Caco-2 (cell line): ENCODE data around the gene BOD1. TPM values are rescaled to one million over a fixed set of nuclear protein-coding genes. Genes with fewer than 3 reads are reported as not detected.

ENCODE experiments used
- BruUV-seq: library from RNA; stranded (reverse); fragments of 400-500 nt; replicated peaks from 2 replicates; lab custom pipeline; 2021; lab: Mats Ljungman, UMichigan
- CTCF ChIA-PET: fragments of 300-600 bp; sonication (Branson Sonifier 250); formaldehyde crosslinking; loops from one replicate; lab custom pipeline; 2022; ENCODE audit warnings: antibody characterized with exemption; lab: Charles Lee
- POLR2A ChIA-PET: fragments of 300-600 bp; sonication (Branson Sonifier 250); formaldehyde crosslinking; loops from one replicate; lab custom pipeline; 2022; ENCODE audit warnings: antibody characterized with exemption; lab: Charles Lee
- DNase-seq, 2 experiments: peaks; one replicate each; pipeline versions ENCODE4 v3.0.0 to v3.0.0-alpha.2; 2020 to 2022
- H3K27me3 ChIP-seq: replicated peaks from 2 replicates; pipeline ENCODE4 v1.6.0; 2011; ENCODE audit warnings: low read length; ENCODE audit not compliant: control insufficient read depth, insufficient read depth
- H3K36me3 ChIP-seq: 2 replicates; pipeline ENCODE4 v1.5.1; 2011; ENCODE audit warnings: low read length; ENCODE audit not compliant: control insufficient read depth, insufficient read depth
- H3K4me1 ChIP-seq: fragments of 250-450 bp; sonication (Bioruptor Pico); 2 replicates; pipeline ENCODE4 v1.5.1; 2020; ENCODE audit warnings: mild to moderate bottlenecking
- H3K4me3 ChIP-seq: 2 replicates; pipeline ENCODE4 v1.5.1; 2011; ENCODE audit warnings: low read depth, mild to moderate bottlenecking, control low read depth, low read length
- H3K9me3 ChIP-seq: fragments of 250-450 bp; sonication (Bioruptor Pico); 2 replicates; pipeline ENCODE4 v1.5.1; 2020; ENCODE audit warnings: mild to moderate bottlenecking, moderate library complexity
- H3K27ac Mint-ChIP-seq: one replicate; pipeline ENCODE4 v1.8.0; 2022; ENCODE audit warnings: mixed read lengths; ENCODE audit not compliant: unreplicated experiment
- H3K27me3 Mint-ChIP-seq: one replicate; pipeline ENCODE4 v1.8.0; 2022; ENCODE audit warnings: mixed read lengths; ENCODE audit not compliant: insufficient read depth, unreplicated experiment
- H3K36me3 Mint-ChIP-seq: one replicate; pipeline ENCODE4 v1.8.0; 2022; ENCODE audit warnings: mild to moderate bottlenecking, mixed read lengths; ENCODE audit not compliant: insufficient read depth, unreplicated experiment
- H3K4me1 Mint-ChIP-seq: one replicate; pipeline ENCODE4 v1.8.0; 2022; ENCODE audit warnings: low read depth, mixed read lengths; ENCODE audit not compliant: unreplicated experiment
- H3K4me3 Mint-ChIP-seq: one replicate; pipeline ENCODE4 v1.8.0; 2022; ENCODE audit warnings: mild to moderate bottlenecking, moderate library complexity, mixed read lengths; ENCODE audit not compliant: unreplicated experiment
- H3K9me3 Mint-ChIP-seq: one replicate; pipeline ENCODE4 v1.8.0; 2022; ENCODE audit warnings: mixed read lengths; ENCODE audit not compliant: unreplicated experiment
- CTCF ChIP-seq, 2 experiments: fragments of 200-600 bp in 1 of 2; IDR thresholded peaks; 1 replicate in 1 of 2; 2 replicates in 1 of 2; pipeline versions ENCODE4 v1.5.1 to v1.8.0; 2011 to 2022; ENCODE audit warnings: antibody characterized with exemption in 1 of 2, control low read depth in 1 of 2, inconsistent platforms in 1 of 2, low read depth in 1 of 2, low read length in 1 of 2, mild to moderate bottlenecking in 1 of 2, moderate library complexity in 1 of 2; ENCODE audit not compliant: insufficient read depth in 1 of 2, severe bottlenecking in 1 of 2, unreplicated experiment in 1 of 2
- intact Hi-C: fragments of 100-400 bp; cut with micrococcal nuclease; formaldehyde crosslinking; loops from one replicate; pipeline ENCODE4 v1.10.0; 2022; ENCODE audit not compliant: unreplicated experiment
- total RNA-seq: library from RNA; stranded (reverse); gene quantifications from 2 replicates; pipeline ENCODE4 v1.2.3, GENCODE V29; 2022

BOD1 gene
- total RNA-seq, 1 experiment from 2014 or later = 120 TPM

DNA sequence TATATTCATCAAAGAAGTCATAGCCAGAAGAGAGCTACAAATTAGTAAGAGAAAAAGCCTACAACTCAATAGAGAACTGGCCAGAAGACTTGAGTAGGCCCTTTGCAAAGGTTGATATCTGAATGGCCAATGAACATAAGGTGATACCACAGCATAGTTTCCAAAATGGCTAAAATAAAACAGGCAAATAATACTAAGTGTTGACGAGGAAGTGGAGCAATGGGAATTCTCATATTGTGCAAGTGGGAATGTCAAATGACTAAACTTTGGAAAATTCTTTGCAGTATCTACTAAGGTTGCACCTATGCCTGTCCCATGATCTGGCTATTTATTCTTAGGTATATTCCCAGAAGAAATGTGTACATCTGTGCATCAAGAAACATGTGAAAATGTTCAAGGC lies 48.3 kb downstream of the BOD1 start:
- intact Hi-C loops = no loop called here
- peaks cover 9% of the 10 kb centered on the region for H3K4me1 Mint-ChIP-seq
- no TSS peak for BruUV-seq

DNA sequence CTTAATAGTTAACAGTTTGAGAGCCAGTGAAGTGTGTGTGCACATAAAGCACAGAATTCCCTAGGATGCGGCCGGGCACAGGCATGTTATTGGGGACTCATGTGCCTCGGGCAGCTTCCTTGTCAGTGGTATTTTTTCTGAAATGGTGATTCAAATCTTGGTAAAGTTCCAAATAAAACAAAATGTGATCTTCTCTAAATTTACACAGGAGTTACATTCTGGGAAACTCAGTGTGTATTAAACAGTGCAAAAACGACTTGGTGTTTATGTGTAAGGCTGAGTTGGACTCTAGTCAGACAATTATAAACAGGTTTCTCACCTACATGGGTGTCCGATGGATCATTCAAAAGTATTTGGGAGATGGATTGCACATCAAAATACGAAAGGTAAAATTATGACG lies 48.9 kb downstream of the BOD1 start:
- ChIA-PET CTCF (no interaction called here), POLR2A (no interaction called here)
- Histone ChIP-seq H3K4me1 (peaks cover 10% of the 10 kb centered on the region), H3K4me3 (no peak overlapping the region), H3K27me3 (no peaks in the 10 kb centered on the region), H3K9me3 (peaks cover 8% of the 10 kb centered on the region; the same call in 1 of the 2 replicates), H3K36me3 (no peaks in the 10 kb centered on the region)
- Mint-ChIP-seq H3K27ac (no peak overlapping the region), H3K36me3 (no peaks in the 10 kb centered on the region), H3K4me3 (no peak overlapping the region), H3K4me1 (peaks cover 9% of the 10 kb centered on the region), H3K27me3 (no peaks in the 10 kb centered on the region), H3K9me3 (peaks cover 8% of the 10 kb centered on the region)
- TF ChIP-seq CTCF (IDR thresholded peaks at IDR 0.05; ENCODE audit: insufficient read depth in 1 of 2, low read depth in 1 of 2, low read length in 1 of 2, severe bottlenecking in 1 of 2, unreplicated experiment in 1 of 2) = no peak
- no TSS peak for BruUV-seq
- intact Hi-C loops = no loop called here
- no peak for DNase-seq

More for the DNA sequence above, 48.3 kb downstream of the BOD1 start:
- no peaks in the 10 kb centered on the region for H3K27me3 Mint-ChIP-seq
- Histone ChIP-seq H3K27me3 (no peaks in the 10 kb centered on the region), H3K9me3 (peaks cover 8% of the 10 kb centered on the region; the same call in 1 of the 2 replicates), H3K4me1 (peaks cover 11% of the 10 kb centered on the region), H3K36me3 (no peaks in the 10 kb centered on the region), H3K4me3 (no peak overlapping the region)
- ChIA-PET CTCF (no interaction called here), POLR2A (no interaction called here)
- no peak for TF ChIP-seq CTCF (IDR thresholded peaks at IDR 0.05; ENCODE audit: insufficient read depth in 1 of 2, low read depth in 1 of 2, low read length in 1 of 2, severe bottlenecking in 1 of 2, unreplicated experiment in 1 of 2)
- no peak overlapping the region for H3K27ac Mint-ChIP-seq
- DNase-seq = no peak
- peaks cover 2% of the 10 kb centered on the region for H3K9me3 Mint-ChIP-seq
- no peaks in the 10 kb centered on the region for H3K36me3 Mint-ChIP-seq
- H3K4me3 Mint-ChIP-seq = no peak overlapping the region

GRCh38 chr5:173565491-173566072 lies 50.9 kb downstream of the BOD1 start:
- ChIA-PET POLR2A (no interaction called here), CTCF (no interaction called here)
- intact Hi-C loops = no loop called here
- Histone ChIP-seq H3K27me3 (no peaks in the 10 kb centered on the region), H3K4me3 (no peak overlapping the region), H3K9me3 (peaks cover 8% of the 10 kb centered on the region; the same call in 1 of the 2 replicates), H3K4me1 (peaks cover 10% of the 10 kb centered on the region), H3K36me3 (no peaks in the 10 kb centered on the region)
- H3K27me3 Mint-ChIP-seq = no peaks in the 10 kb centered on the region
- H3K9me3 Mint-ChIP-seq = peaks cover 28% of the 10 kb centered on the region
- no peak overlapping the region for H3K27ac Mint-ChIP-seq
- no peak overlapping the region for H3K4me3 Mint-ChIP-seq
- no TSS peak for BruUV-seq
- no peak for DNase-seq
- TF ChIP-seq CTCF (IDR thresholded peaks at IDR 0.05; ENCODE audit: insufficient read depth in 1 of 2, low read depth in 1 of 2, low read length in 1 of 2, severe bottlenecking in 1 of 2, unreplicated experiment in 1 of 2) = no peak
- H3K36me3 Mint-ChIP-seq = no peaks in the 10 kb centered on the region
- H3K4me1 Mint-ChIP-seq = peaks cover 11% of the 10 kb centered on the region
